Measurements from ENCODE around the gene LBHD2. TPM values are rescaled to one million over a fixed set of nuclear protein-coding genes. Genes with fewer than 3 reads are reported as not detected.
A peak's percentile ranks its signal among the peaks of the same experiment; 100 is the strongest.

LBHD2 gene
- total RNA-seq, 1 experiment from 2014 or later: not detected

DNA sequence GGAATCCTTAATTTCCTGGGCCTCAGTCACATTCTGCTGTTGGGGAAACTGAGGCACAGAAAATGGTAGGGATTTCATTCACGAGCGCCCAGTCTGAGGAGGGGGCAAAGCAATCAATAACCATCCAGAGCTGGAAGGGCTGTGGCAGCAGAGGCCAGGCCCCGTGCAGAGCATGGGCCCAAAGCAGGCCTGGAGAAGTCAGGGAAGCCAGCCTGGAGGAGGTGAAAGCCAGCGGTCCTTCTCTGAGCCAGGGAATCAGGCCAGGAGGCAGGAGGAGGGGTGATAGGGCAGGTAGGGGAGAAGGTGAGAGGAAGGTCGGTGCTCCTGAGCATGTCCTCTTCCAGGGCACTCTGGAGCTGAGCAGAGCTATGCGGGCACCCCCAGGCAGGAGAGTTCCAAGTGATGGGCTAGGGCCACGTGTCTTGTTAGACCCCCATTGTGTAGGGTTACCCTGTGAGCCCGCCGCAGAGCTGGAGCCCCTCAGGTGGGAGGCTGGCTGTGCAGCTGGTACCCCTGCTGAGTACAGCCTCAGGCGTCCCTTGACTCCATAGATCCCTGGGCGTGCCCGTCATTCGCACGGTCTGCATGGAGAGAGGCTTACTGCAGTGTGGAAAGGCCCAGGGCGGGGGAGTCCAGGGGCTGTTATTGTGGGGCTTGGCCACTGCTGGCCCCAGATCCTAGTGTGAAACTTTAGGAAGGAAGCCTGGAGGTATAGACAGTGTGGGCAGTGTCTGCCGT, 44.0 kb downstream of the LBHD2 start:
- H4K20me1 ChIP-seq (ENCODE audit: insufficient read depth): no peaks in the 10 kb centered on the region
- CTCF ChIA-PET: interaction anchor here (1.4 to 3.1 kb wide), 2 partner anchors 13 to 22 kb away, joined by 3 to 9 read pairs; no protein-coding TSS in a partner anchor
- peak overlapping the region; percentile 39 for H3K9ac ChIP-seq (ENCODE audit: low read length)
- no peak for TF ChIP-seq EGR1 (IDR thresholded peaks at IDR 0.05; ENCODE audit: low read depth)
- TF ChIP-seq POLR2A (IDR thresholded peaks at IDR 0.05; ENCODE audit: borderline replicate concordance, extremely low read depth, insufficient read depth, insufficient read length): no peak
- peak overlapping the region; percentile 35; the same call in 1 of the 2 replicates for H3K27ac ChIP-seq (ENCODE audit: low read depth, low read length)
- peaks cover 22 to 38% of the 10 kb centered on the region in 2 experiments for H3K4me1 ChIP-seq (ENCODE audit: control insufficient read depth in 1 of 2, insufficient read depth in 2 of 2, low read length in 2 of 2)
- no peak overlapping the region for H3K4me3 ChIP-seq (replicated peaks in 1 of 2; ENCODE audit: low read depth in 1 of 2, low read length in 2 of 2)
- intact Hi-C loops (cut with micrococcal nuclease): no loop called here
- DNase-seq (ENCODE audit: low read depth, low spot score) (no peak), ATAC-seq (peak; percentile 9; the same call in 1 of the 2 replicates)
- H3K36me3 ChIP-seq (ENCODE audit: control insufficient read depth in 1 of 2, insufficient read depth in 2 of 2, low read length in 2 of 2): peaks cover 3 to 9% of the 10 kb centered on the region in 2 experiments; a peak in 1 of 4 replicates
- POLR2A ChIA-PET: no interaction called here
- H3K79me2 ChIP-seq (ENCODE audit: insufficient read depth, low read length): peaks cover 10% of the 10 kb centered on the region; the same call in 1 of the 2 replicates
- no TSS peak for BruUV-seq (replicated peaks)
- no peaks in the 10 kb centered on the region for H3K9me3 ChIP-seq (ENCODE audit: control insufficient read depth in 1 of 2, insufficient read depth in 1 of 2, low read depth in 1 of 2, low read length in 2 of 2)
- no peak overlapping the region for H2AFZ ChIP-seq (ENCODE audit: low read depth, low read length, poor library complexity, severe bottlenecking)
- no peaks in the 10 kb centered on the region for H3K9me2 ChIP-seq (ENCODE audit: insufficient read depth)
- no peaks in the 10 kb centered on the region for H3K27me3 ChIP-seq (ENCODE audit: insufficient read depth, low read length)
- H3K4me2 ChIP-seq (ENCODE audit: low read length): peak overlapping the region; percentile 62
- RAD21 ChIA-PET (ENCODE audit: low non-redundant PET in 1 of 2, low total read pairs in 2 of 2, uncharacterized antibody in 2 of 2, unreplicated experiment in 2 of 2): no interaction called here

GRCh38 chr14:103128631-103129300, 44.8 kb downstream of the LBHD2 start:
- BruUV-seq (replicated peaks): no TSS peak
- DNase-seq (ENCODE audit: low read depth, low spot score) (no peak), ATAC-seq (peak; percentile 36)
- intact Hi-C loops (cut with micrococcal nuclease): no loop called here
- no peak overlapping the region for H2AFZ ChIP-seq (ENCODE audit: low read depth, low read length, poor library complexity, severe bottlenecking)
- ChIA-PET RAD21 (ENCODE audit: low non-redundant PET in 1 of 2, low total read pairs in 2 of 2, uncharacterized antibody in 2 of 2, unreplicated experiment in 2 of 2) (interaction anchor here in 1 of 2 experiments (0.6 kb wide), 1 partner anchor 54 kb away, joined by 3 read pairs; no protein-coding TSS in a partner anchor), POLR2A (no interaction called here), CTCF (interaction anchor here (3.1 kb wide), 1 partner anchor 12 kb away, joined by 9 read pairs; no protein-coding TSS in a partner anchor)
- H3K4me2 ChIP-seq (ENCODE audit: low read length): peak overlapping the region; percentile 62
- H3K4me1 ChIP-seq (ENCODE audit: control insufficient read depth in 1 of 2, insufficient read depth in 2 of 2, low read length in 2 of 2): peaks cover 22 to 36% of the 10 kb centered on the region in 2 experiments
- no peaks in the 10 kb centered on the region for H3K27me3 ChIP-seq (ENCODE audit: insufficient read depth, low read length)
- H3K36me3 ChIP-seq (ENCODE audit: control insufficient read depth in 1 of 2, insufficient read depth in 2 of 2, low read length in 2 of 2): peaks cover 6 to 14% of the 10 kb centered on the region in 2 experiments; a peak in 1 of 4 replicates
- H3K27ac ChIP-seq (ENCODE audit: low read depth, low read length): peak overlapping the region; percentile 35; the same call in 1 of the 2 replicates
- peaks cover 10% of the 10 kb centered on the region; the same call in 1 of the 2 replicates for H3K79me2 ChIP-seq (ENCODE audit: insufficient read depth, low read length)
- no peaks in the 10 kb centered on the region for H3K9me2 ChIP-seq (ENCODE audit: insufficient read depth)
- peak overlapping the region; percentile 39 for H3K9ac ChIP-seq (ENCODE audit: low read length)
- no peak overlapping the region for H3K4me3 ChIP-seq (replicated peaks in 1 of 2; ENCODE audit: low read depth in 1 of 2, low read length in 2 of 2)
- no peaks in the 10 kb centered on the region for H4K20me1 ChIP-seq (ENCODE audit: insufficient read depth)
- H3K9me3 ChIP-seq (ENCODE audit: control insufficient read depth in 1 of 2, insufficient read depth in 1 of 2, low read depth in 1 of 2, low read length in 2 of 2): no peaks in the 10 kb centered on the region
- TF ChIP-seq, protein P1, sequence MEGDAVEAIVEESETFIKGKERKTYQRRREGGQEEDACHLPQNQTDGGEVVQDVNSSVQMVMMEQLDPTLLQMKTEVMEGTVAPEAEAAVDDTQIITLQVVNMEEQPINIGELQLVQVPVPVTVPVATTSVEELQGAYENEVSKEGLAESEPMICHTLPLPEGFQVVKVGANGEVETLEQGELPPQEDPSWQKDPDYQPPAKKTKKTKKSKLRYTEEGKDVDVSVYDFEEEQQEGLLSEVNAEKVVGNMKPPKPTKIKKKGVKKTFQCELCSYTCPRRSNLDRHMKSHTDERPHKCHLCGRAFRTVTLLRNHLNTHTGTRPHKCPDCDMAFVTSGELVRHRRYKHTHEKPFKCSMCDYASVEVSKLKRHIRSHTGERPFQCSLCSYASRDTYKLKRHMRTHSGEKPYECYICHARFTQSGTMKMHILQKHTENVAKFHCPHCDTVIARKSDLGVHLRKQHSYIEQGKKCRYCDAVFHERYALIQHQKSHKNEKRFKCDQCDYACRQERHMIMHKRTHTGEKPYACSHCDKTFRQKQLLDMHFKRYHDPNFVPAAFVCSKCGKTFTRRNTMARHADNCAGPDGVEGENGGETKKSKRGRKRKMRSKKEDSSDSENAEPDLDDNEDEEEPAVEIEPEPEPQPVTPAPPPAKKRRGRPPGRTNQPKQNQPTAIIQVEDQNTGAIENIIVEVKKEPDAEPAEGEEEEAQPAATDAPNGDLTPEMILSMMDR (IDR thresholded peaks at IDR 0.05 in 2 of 3, conservative IDR thresholded peaks at IDR 0.05 in 1 of 3; ENCODE audit: borderline replicate concordance in 1 of 3, insufficient read depth in 1 of 3, low read depth in 2 of 3, low read length in 2 of 3): no peak
- no peak for TF ChIP-seq JUND (IDR thresholded peaks at IDR 0.05)
- no peak for TF ChIP-seq SRF (IDR thresholded peaks at IDR 0.05; ENCODE audit: low read depth)
- TF ChIP-seq TCF7L2 (IDR thresholded peaks at IDR 0.05; ENCODE audit: borderline replicate concordance, extremely low read depth, insufficient read depth, insufficient read length): no peak
- no peak for TF ChIP-seq SP1 (IDR thresholded peaks at IDR 0.05; ENCODE audit: low read depth)
- TF ChIP-seq SIN3A (IDR thresholded peaks at IDR 0.05; ENCODE audit: low read depth): no peak
- TF ChIP-seq YY1 (IDR thresholded peaks at IDR 0.05; ENCODE audit: extremely low read depth, insufficient replicate concordance, low read depth, low read length): no peak
- TF ChIP-seq POLR2AphosphoS5 (IDR thresholded peaks at IDR 0.05; ENCODE audit: low read depth, low read length): no peak; the same call in 1 of the 2 replicates
- no peak for TF ChIP-seq ZNF274 (IDR thresholded peaks at IDR 0.05; ENCODE audit: low read depth, low read length)
- TF ChIP-seq, protein P2, sequence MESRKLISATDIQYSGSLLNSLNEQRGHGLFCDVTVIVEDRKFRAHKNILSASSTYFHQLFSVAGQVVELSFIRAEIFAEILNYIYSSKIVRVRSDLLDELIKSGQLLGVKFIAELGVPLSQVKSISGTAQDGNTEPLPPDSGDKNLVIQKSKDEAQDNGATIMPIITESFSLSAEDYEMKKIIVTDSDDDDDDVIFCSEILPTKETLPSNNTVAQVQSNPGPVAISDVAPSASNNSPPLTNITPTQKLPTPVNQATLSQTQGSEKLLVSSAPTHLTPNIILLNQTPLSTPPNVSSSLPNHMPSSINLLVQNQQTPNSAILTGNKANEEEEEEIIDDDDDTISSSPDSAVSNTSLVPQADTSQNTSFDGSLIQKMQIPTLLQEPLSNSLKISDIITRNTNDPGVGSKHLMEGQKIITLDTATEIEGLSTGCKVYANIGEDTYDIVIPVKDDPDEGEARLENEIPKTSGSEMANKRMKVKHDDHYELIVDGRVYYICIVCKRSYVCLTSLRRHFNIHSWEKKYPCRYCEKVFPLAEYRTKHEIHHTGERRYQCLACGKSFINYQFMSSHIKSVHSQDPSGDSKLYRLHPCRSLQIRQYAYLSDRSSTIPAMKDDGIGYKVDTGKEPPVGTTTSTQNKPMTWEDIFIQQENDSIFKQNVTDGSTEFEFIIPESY (IDR thresholded peaks at IDR 0.05; ENCODE audit: extremely low read depth, insufficient replicate concordance, low read length): no peak
- no peak for TF ChIP-seq EZH2phosphoT487 (IDR thresholded peaks at IDR 0.05; ENCODE audit: borderline replicate concordance)
